Stomach (tissue), 19 donors: Measurements from ENCODE around the gene HOXB8. TPM values are rescaled to one million over a fixed set of nuclear protein-coding genes. Genes with fewer than 3 reads are reported as not detected.
A peak's percentile ranks its signal among the peaks of the same experiment; 100 is the strongest.

Experiments
- DNase-seq, 2 donors: peaks; one replicate each; pipeline versions ENCODE4 v3.0.0 to v3.0.0-alpha.2; 2013 to 2019
- H3K27ac ChIP-seq, 5 donors: fragments of 200-600 bp in 4 of 5; sonication (generic) in 4 of 5; one replicate each; pipeline ENCODE4 v1.5.1; 2013 to 2019; ENCODE audit warnings: mild to moderate bottlenecking in 1 of 5, moderate library complexity in 1 of 5
- H3K27me3 ChIP-seq, 3 donors: fragments of 200-600 bp; sonication (generic); one replicate each; pipeline ENCODE4 v1.5.1; 2017 to 2019; ENCODE audit warnings: mixed run types in 1 of 3
- H3K36me3 ChIP-seq, 4 donors: fragments of 200-600 bp; sonication (generic); 1 replicate in 3 of 4; 2 replicates in 1 of 4; pipeline ENCODE4 v1.5.1; 2016 to 2019
- H3K4me1 ChIP-seq, 4 donors: fragments of 200-600 bp; sonication (generic); one replicate each; pipeline ENCODE4 v1.5.1; 2016 to 2019
- H3K4me3 ChIP-seq, 4 donors: fragments of 200-600 bp; sonication (generic) in 3 of 4; one replicate each; pipeline ENCODE4 v1.5.1; 2016 to 2019; ENCODE audit warnings: mild to moderate bottlenecking in 1 of 4
- H3K9me3 ChIP-seq, 4 donors: fragments of 200-600 bp; sonication (generic); one replicate each; pipeline ENCODE4 v1.5.1; 2016 to 2019
- EP300 ChIP-seq: sonication (generic); formaldehyde crosslinking; IDR thresholded peaks from one replicate; pipeline ENCODE4 v1.6.1; 2017; ENCODE audit warnings: antibody characterized with exemption
- POLR2A ChIP-seq, 4 donors: fragments of 450-650 bp; IDR thresholded peaks; one replicate each; pipeline ENCODE4 v1.6.1; 2016; ENCODE audit warnings: antibody characterized with exemption in 4 of 4, control low read depth in 2 of 4, mild to moderate bottlenecking in 1 of 4, moderate library complexity in 1 of 4
- POLR2AphosphoS5 ChIP-seq, 3 donors: sonication (generic); formaldehyde crosslinking; IDR thresholded peaks; one replicate each; pipeline ENCODE4 v1.6.1; 2016; ENCODE audit warnings: antibody characterized with exemption in 3 of 3
- WGBS, 5 donors: extraction: QIAGEN DNeasy Blood & Tissue Kit in 3 of 5; methylation state at CpG; one replicate each; pipeline versions ENCODE4 v1.1.5 to v1.1.7; 2013 to 2018; 5-methylcytosine and 5-hydroxymethylcytosine counted together
- intact Hi-C: fragments of 100-400 bp; cut with DNase I; formaldehyde crosslinking; loops from one replicate; pipeline ENCODE4 v1.15.1; 2023; ENCODE audit warnings: low total_unique reads
- long read RNA-seq, 10 donors: transcript quantifications; one replicate each; lab custom pipeline, GENCODE V29; 2026
- polyA plus RNA-seq, 3 donors: library from polyadenylated mRNA; stranded (reverse); fragments of 200-250 nt; gene quantifications; one replicate each; pipeline ENCODE4 v1.2.3, GENCODE V29; 2013
- total RNA-seq, 5 donors: library from RNA; depleted of rRNA; stranded (reverse); fragments of >200 nt; gene quantifications; one replicate each; pipeline versions ENCODE4 v1.1.0 to v1.2.3, GENCODE V29; 2014 to 2016
- TF ChIP-seq, protein P1 (sequence below), 7 experiments: fragments of 450-650 bp in 4 of 7; fragments of 200-600 bp in 3 of 7; sonication (generic) in 3 of 7; IDR thresholded peaks; one replicate each; pipeline ENCODE4 v1.5.1; 2016 to 2019; ENCODE audit warnings: antibody characterized with exemption in 7 of 7, control low read depth in 2 of 7, mild to moderate bottlenecking in 1 of 7
- donor health status: healthy with polysubstance abuse.
- donor health status: Bipolar disorder and iron deficiency.
- donor health status: healthy.

Gene HOXB8
- total RNA-seq (10 to 100 TPM in 1 of 5 donors, 1 to 10 TPM in 4; 1.2 to 13.0 (median 1.5) TPM), polyA plus RNA-seq (under 1 TPM in 2 of 3 donors, not detected in 1; 0.46 to 0.56 TPM)
- long read RNA-seq, donor 1, result 0 reads
- long read RNA-seq, donor 2, result 0 reads
- long read RNA-seq, donor 3, result 0 reads
- long read RNA-seq, donor 4, result 0 reads
- long read RNA-seq, donor 5, partial matches to known transcripts, result 5 of 8 reads
- long read RNA-seq, donor 5, other reads (novel, unspliced or antisense), result 0 of 8 reads
- long read RNA-seq, donor 6, result 0 reads
- long read RNA-seq, donor 7, partial matches to known transcripts, result 0 of 1 reads
- long read RNA-seq, donor 7, other reads (novel, unspliced or antisense), result 0 of 1 reads
- long read RNA-seq, donor 8, partial matches to known transcripts, result 0 of 5 reads
- long read RNA-seq, donor 8, other reads (novel, unspliced or antisense), result 0 of 5 reads
- long read RNA-seq, donor 9, transcript HOXB8-203 (2 exons, 743 nt), result major isoform, 7 of 8 reads
- long read RNA-seq, donor 9, partial matches to known transcripts, result 0 of 8 reads
- long read RNA-seq, donor 9, other reads (novel, unspliced or antisense), result 0 of 8 reads
- long read RNA-seq, donor 10, partial matches to known transcripts, result 0 of 1 reads
- long read RNA-seq, donor 10, other reads (novel, unspliced or antisense), result 0 of 1 reads

DNA sequence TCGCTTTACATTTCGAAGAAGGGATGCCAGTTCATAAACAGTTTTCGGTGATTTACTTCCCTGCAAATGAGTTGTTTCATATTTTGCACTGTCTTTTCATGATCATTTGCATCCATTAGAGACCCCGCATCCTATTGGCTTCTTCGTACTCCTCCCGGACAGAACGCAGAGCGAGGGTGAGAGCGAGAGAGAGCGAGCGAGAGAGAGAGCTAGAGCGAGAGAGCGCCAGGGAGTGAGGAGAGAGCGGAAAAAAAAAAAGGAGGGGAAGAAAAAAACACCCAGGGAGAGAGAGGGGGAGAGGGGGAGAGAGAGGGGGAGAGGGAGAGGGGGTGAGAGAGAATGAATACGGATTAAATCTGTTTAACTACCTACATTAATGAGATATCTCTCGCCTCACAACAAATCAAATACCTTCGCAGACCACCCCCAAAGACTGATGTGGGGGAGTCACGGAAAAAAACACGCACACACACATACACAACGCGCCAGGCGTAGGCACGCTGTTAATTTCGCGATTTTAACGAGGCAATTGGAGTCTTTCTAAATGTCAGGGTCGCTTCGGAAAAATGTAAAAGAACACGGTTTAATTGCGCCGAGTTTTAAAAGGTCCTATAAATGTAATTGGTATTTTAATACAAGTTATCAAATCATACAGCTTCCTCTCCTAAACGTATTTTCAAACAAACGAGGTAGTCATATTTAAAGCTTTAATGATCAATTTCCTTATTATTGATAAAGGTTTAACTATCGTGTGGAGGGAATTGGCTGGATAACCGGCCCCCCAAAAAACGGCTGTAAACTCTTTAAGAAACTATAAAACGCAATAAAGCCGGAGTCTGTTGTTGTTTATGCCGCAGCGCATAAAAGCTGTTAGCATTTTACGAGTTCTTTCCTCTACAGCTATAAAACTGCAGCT, at the start of gene HOXB8:
Gene HOXB8, minus strand, starts transcription at position 246 of the 916 bp plus-strand sequence. CDS start 588 bp downstream, outside the sequence.
- H3K36me3 ChIP-seq, result no peaks in the 10 kb centered on the region
- peaks cover 40 to 67% (median 56%) of the 10 kb centered on the region in 4 donors for H3K4me1 ChIP-seq
- H3K27me3 ChIP-seq, result peaks cover 13 to 100% (median 98%) of the 10 kb centered on the region in 3 donors
- peak within 1 kb of the TSS in 4 of 5 donors; percentile 73 to 93 (median 80) for H3K27ac ChIP-seq
- H3K9me3 ChIP-seq, result no peaks in the 10 kb centered on the region
- intact Hi-C loops, result no loop called here
- DNase-seq, result no peak
- H3K4me3 ChIP-seq, result peak within 1 kb of the TSS; percentile 21 to 62 (median 58)
- 12 to 22% (median 19%) methylated on average over 41 of the region's 41 CpGs for WGBS, 5 donors
- TF ChIP-seq POLR2AphosphoS5 (IDR thresholded peaks at IDR 0.05), result no peak
- TF ChIP-seq, protein P1, sequence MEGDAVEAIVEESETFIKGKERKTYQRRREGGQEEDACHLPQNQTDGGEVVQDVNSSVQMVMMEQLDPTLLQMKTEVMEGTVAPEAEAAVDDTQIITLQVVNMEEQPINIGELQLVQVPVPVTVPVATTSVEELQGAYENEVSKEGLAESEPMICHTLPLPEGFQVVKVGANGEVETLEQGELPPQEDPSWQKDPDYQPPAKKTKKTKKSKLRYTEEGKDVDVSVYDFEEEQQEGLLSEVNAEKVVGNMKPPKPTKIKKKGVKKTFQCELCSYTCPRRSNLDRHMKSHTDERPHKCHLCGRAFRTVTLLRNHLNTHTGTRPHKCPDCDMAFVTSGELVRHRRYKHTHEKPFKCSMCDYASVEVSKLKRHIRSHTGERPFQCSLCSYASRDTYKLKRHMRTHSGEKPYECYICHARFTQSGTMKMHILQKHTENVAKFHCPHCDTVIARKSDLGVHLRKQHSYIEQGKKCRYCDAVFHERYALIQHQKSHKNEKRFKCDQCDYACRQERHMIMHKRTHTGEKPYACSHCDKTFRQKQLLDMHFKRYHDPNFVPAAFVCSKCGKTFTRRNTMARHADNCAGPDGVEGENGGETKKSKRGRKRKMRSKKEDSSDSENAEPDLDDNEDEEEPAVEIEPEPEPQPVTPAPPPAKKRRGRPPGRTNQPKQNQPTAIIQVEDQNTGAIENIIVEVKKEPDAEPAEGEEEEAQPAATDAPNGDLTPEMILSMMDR (IDR thresholded peaks at IDR 0.05), result no peak
- TF ChIP-seq EP300, result no peak
- no peak for TF ChIP-seq POLR2A (IDR thresholded peaks at IDR 0.05)

GRCh38 chr17:48663134-48663924, 48.2 kb upstream of the HOXB8 start:
- Histone ChIP-seq H3K27ac (no peak overlapping the region), H3K27me3 (peaks cover 0 to 88% (median 33%) of the 10 kb centered on the region in 3 donors), H3K4me3 (no peak overlapping the region), H3K9me3 (no peaks in the 10 kb centered on the region), H3K4me1 (no peaks in the 10 kb centered on the region), H3K36me3 (no peaks in the 10 kb centered on the region)
- DNase-seq, result no peak
- 72 to 80% (median 76%) methylated on average over 8 of the region's 8 CpGs for WGBS, 5 donors
- intact Hi-C loops, result no loop called here
- TF ChIP-seq POLR2A (IDR thresholded peaks at IDR 0.05), result no peak
- no peak for TF ChIP-seq EP300
- TF ChIP-seq, protein P1 (IDR thresholded peaks at IDR 0.05), result no peak
- no peak for TF ChIP-seq POLR2AphosphoS5 (IDR thresholded peaks at IDR 0.05)

- Histone ChIP-seq H3K9me3 (no peaks in the 10 kb centered on the region), H3K4me1 (no peaks in the 10 kb centered on the region), H3K36me3 (no peaks in the 10 kb centered on the region), H3K4me3 (no peak overlapping the region), H3K27me3 (peaks cover 0 to 62% (median 5%) of the 10 kb centered on the region in 3 donors), H3K27ac (no peak overlapping the region)
- DNase-seq, result no peak
- intact Hi-C loops, result no loop called here
- TF ChIP-seq, protein P1 (IDR thresholded peaks at IDR 0.05), result no peak
- TF ChIP-seq POLR2AphosphoS5 (IDR thresholded peaks at IDR 0.05), result no peak
- no peak for TF ChIP-seq POLR2A (IDR thresholded peaks at IDR 0.05)
- no peak for TF ChIP-seq EP300
Measured at GRCh38 chr17:48655913-48656312, 40.8 kb upstream of the HOXB8 start.
